GM21381 (cell line): ENCODE results near the gene RPL7L1.

Experiments used
- ATAC-seq: cut with Tn5 transposase; IDR thresholded peaks from one replicate; pipeline ENCODE4 v1.9.1; 2021; ENCODE audit warnings: mild to moderate bottlenecking, moderate library complexity; ENCODE audit not compliant: unreplicated experiment

The RPL7L1 gene

DNA sequence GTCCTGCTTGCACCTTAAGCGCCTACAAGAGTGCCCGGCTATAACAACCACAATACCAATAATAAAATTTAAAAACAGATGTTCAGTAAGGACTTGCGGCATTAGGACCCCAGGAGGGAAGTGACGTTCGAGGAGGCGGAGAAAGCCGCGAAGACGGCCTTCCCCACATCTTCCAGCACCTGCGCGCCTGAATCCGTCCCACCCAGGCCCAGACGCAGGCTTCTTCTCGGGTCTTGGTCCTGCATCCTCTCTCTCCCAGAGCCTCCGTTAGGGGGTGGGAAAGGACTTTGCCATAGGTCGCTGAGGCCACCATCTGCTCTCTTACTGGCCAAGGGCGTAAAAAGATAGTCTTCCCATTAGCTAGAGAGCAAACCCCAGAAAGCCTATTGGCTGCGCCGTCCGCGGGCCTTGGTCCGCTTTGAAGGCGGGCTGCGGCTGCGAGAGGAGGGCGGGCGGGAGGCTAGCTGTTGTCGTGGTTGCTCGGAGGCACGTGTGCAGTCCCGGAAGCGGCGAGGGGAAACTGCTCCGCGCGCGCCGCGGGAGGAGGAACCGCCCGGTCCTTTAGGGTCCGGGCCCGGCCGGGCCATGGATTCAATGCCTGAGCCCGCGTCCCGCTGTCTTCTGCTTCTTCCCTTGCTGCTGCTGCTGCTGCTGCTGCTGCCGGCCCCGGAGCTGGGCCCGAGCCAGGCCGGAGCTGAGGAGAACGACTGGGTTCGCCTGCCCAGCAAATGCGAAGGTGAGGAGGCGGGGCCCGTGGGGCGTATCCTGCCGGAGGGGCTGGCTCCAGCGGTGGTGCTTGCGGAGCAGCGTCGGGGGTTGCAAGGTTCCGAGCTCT lies 49.8 kb downstream of the RPL7L1 start, which contains the start of gene CNPY3:
CNPY3 (plus strand) TSS at position 495 of the 835 bp plus-strand sequence; CDS start at position 586, 91 bp downstream.
- ATAC-seq: peak; percentile 70

DNA sequence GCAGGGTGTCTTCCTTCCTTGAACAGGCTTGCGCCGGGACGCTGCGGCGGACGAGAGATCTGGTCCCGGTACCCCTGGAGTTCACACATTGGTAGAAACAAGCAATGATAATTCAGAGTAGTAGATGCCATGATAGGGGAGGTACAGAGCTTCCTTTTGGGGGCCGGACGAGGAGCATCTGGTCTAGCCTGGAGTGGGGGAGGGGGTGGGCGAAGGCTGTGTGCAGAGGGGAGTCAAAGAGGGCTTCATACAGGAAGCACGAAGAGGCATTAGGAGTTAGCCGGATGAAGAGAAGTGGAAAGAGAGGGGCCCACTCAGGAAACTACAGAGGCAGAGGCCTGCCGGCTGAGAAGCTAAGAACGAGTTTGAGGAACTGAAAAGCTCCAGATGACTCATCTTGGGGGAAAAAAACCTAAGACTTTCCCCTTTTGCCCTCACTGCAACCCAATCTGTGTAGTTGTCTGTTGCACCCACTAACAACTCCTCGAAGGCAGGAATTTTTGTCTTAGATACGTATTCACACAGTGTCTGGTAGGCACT lies 50.5 kb downstream of the RPL7L1 start:
- peak; percentile 45 for ATAC-seq

DNA sequence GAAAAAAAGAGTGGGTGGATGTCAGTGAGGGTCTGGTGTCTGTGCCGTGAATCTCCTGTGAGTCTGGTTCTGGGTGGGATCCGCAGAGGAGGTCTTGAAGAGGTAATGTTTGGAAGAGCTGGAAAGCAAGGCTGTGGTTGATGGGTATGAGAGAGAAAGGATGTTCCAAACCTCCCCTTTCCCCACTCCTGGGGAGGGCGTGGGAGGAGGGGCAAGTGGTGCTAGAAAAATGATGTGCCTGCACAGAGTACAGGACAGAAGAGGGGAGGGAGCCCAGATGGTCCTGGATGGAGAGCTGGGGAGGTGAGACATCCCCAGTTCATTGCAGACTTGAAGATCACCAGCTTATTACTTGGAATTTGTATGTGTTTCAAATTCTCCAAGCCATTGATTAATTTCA lies 53.0 kb downstream of the RPL7L1 start:
- ATAC-seq: no peak

DNA sequence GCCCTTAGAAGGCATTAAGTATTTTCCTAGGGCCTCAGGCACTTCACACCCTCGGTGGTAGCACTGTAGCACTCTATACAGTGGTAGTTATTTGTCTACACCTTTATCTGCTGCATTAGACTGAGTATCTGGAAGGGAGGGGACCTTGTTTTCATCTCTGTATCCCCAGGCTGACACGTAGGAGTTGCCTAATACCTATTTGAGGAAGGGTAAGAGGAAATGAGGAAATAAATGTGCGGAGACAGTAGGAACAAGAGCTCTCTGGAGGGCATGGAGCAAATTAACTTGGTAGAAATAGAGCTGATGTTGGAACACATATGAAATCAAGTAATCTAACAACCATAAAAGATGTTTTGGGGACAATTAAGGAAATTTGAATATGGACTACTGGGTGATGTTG lies 53.8 kb downstream of the RPL7L1 start:
- ATAC-seq: no peak

DNA sequence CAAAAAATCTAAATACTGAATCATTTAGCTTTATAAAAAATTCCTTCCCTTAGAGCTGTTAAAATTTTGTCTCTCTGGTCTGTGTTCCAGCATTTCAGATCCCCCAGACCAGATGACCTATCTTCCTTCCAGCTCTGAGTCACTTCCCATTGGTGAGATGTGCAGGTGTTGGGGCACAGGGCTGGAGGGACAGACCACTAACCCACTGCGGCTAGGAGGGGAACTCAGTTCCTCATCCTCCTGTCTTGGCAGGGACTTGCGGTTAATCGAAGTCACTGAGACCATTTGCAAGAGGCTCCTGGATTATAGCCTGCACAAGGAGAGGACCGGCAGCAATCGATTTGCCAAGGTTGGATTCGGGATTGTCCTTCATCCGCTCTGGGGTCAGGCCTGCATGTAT lies 55.9 kb downstream of the RPL7L1 start:
- no peak for ATAC-seq

DNA sequence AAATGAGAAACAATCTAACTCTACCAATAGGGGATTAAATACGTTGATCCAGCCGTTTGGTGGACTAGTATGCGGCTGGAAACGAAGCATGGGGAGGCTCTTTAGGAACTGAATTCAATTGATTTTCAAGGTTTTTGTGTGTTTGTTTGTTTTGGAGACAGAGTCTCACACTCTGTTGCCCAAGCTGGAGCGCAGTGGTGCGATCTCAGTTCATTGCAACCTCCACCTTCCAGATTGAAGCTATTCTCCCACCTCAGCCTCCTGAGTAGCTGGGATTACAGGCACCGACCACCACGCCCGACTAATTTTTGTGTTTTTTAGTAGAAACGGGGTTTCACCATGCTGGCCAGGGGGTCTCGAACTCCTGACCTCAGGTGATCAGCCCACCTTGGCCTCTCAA lies 57.0 kb downstream of the RPL7L1 start:
- ATAC-seq: no peak

DNA sequence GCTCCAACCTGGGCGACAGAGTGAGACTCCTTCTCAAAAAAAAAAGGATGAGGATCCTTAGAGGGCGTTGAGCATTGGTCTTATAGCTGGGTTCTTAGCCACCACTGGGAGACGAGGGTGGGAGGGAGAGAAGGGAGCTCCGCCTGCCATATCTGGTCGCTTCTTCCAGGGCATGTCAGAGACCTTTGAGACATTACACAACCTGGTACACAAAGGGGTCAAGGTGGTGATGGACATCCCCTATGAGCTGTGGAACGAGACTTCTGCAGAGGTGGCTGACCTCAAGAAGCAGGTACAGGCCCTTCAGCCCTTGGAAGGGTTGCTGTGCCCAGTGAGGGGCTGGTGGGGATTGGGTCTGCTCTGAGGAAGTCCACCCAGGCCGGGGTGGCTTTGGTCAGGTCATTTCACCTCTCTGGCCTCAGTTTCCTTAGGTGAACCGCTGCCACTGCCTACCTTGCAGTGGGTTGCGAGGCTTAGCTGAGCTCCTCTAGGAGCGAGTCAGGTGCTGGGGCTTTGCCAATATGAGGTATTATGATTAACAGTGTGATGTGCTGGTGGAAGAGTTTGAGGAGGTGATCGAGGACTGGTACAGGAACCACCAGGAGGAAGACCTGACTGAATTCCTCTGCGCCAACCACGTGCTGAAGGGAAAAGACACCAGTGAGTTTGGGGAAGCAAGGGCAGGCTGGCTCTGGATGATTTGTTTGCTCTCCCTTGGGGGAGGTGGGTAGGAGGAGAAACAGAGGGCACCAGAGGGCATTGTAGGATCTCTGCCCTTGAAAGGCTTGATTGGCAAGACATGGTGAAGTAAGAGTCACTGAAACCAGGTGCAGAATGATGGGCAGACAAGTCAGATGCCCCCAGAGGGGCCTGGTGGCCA lies 58.4 kb downstream of the RPL7L1 start:
- no peak for ATAC-seq

DNA sequence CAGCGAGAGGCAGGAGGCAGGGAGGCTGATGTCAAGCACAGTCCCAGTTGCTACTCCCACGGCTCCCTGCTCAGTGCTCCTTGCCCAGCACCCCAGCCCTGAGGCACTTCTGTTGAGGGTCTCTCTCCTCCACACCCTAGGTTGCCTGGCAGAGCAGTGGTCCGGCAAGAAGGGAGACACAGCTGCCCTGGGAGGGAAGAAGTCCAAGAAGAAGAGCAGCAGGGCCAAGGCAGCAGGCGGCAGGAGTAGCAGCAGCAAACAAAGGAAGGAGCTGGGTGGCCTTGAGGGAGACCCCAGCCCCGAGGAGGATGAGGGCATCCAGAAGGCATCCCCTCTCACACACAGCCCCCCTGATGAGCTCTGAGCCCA lies 59.0 kb downstream of the RPL7L1 start:
- no peak for ATAC-seq

DNA sequence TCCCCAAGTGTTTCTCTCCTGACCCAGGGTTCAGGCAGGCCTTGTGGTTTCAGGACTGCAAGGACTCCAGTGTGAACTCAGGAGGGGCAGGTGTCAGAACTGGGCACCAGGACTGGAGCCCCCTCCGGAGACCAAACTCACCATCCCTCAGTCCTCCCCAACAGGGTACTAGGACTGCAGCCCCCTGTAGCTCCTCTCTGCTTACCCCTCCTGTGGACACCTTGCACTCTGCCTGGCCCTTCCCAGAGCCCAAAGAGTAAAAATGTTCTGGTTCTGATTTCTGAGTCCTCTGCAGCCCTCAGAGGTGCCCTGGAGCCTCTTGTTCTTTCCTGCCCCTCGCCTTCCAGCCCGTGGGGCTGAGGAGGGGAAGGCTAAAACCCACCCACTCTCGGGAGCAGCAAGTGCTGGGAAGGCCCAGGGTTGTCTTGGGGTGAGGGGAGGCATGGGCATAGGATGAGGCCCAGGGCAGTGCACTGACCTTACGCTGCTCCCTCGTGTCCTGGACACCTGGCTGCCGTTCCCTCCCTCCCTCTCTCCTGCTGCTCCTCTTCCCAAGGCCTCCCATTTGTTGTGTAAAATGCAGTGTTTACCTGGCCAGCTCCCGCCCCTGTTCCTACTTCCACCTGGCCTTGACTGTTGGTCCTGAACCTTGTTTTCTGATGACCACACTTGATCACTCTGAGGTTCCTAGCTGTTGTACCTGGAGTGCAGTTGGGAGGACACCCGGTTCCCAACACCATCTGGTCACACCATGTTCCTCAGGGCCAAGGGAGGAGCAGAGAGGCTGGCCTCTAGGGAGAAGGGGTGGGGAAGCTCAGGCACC lies 59.8 kb downstream of the RPL7L1 start:
- ATAC-seq: no peak
